ENCODE results near the gene EDNRA. TPM values are rescaled to one million over a fixed set of nuclear protein-coding genes. Genes with fewer than 3 reads are reported as not detected.

EDNRA gene
- total RNA-seq, 1 experiment from 2014 or later: 14.9 TPM

DNA sequence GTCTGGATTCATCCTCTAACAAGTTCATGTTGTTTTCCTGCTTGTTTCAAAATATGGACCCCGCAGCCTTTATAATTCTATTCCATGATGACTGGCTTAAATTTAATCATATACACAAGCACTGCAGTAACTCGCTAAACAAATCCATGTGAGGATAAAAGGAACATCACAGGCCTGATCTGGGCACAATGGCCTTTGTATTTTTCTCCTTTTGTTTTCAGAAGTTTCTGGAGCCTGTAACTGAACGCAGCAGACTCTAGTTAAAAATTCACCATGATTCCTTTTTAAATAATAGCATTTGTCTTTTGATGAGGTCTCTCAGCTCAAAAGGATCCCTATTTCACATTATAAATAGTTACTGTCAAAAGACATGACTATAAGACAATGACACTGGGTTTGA, 106.1 kb downstream of the EDNRA start:
- DNase-seq (ENCODE audit: low read depth): no peak

DNA sequence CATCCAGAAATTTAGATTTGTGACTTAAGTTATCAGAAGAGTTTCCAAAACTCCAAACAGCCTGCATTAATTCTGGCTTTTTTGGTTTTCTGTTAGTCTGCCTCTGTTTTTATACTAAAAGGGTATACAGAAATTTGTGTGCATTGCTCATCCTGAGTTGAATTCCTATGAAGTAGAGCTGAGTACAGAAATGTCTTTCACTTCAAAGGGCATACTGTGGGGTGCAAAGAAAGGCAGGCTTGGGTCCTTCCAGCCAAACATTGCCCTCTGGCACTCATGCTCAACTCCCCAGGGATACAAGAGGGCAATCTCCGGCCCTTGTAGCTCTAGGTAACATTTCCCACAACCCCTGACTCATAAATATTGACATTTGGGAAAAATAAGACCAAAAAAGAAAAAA, 108.7 kb downstream of the EDNRA start:
- no peak for DNase-seq (ENCODE audit: low read depth)

DNA sequence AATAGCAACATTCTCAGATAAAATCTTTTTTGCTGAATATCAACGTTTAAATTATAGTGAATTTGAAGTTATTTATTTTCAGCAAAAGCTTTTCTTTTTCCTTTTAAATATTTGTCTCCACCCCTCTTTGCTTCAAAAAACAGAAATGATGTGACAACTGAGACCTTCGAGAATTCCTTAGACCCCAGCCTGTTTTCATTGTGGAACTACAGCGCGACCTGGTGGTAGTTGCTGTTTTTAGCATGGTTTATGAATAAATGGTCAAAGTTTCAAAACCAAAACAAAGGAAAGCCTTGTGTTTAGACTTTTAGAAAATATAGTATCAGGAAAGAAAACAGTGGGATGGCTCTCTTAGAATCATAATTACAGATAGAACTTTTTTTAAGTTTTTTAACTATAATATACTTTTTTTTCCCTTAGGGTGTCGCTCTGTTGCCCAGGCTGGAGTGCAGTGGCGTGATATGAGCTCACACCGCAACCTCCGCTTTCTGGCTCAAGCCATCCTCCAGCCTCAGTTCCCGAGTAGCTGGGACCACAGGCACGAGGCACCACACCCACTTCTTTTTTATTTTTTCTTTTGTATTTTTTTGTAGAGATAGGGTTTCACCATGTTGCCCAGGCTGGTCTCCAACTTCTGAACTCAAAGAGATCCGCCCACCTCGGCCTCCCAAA, 109.5 kb downstream of the EDNRA start:
- peak; percentile 68 for DNase-seq (ENCODE audit: low read depth)

DNA sequence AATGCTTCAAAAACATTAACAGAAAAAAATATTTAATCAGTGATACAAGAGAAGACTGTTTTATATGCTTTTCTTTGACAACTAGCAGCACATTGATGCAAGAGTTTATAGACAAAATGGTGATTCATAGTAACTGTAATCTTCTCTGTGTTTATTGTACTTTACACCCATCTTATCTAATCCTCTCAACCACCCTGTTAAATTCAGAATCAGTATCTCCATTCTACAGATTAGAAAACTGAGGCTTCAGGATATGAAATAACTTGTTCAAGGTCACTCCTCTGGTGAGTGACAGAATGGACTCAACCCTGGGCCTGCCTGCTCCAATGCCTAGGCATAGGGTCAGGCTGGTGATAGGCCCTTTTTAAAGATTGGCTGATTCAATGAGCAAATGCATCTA, 110.2 kb downstream of the EDNRA start:
- no peak for DNase-seq (ENCODE audit: low read depth)

DNA sequence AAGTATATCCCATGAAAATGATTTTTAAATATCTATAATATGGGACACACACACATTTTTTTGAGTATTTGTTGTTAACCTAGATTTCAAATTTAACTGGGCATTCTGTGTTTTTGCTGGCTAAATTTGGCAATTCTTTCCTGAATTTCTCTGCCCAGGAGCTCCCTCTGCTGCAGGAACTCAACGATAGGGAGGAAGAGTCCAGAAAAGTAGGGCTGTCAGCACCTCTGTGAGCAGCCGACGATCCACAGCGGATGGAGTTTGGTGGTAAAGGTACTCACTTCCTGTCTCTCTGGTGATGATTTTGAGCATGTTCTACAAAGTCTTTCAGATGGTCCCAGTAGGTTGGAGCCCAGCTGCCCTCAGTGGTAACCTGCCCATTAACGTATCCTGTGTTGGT, 113.2 kb downstream of the EDNRA start:
- no peak for DNase-seq (ENCODE audit: low read depth)

Other genes starting within 250 kb of the EDNRA start
- 39.1 and 40.0 TPM in 2 replicates for gene TMEM184C, start 136.3 kb downstream of the EDNRA start, total RNA-seq (2014; rRNA removed; shearing (Covaris generic))
- 8.1 and 9.0 TPM in 2 replicates for gene PRMT9, start 203.1 kb downstream of the EDNRA start, total RNA-seq (2014; rRNA removed; shearing (Covaris generic))

Data from HT1080 (cell line).